ENCODE data around the gene PHYKPL.

GRCh38 chr5:178165581-178165980 is 67.0 kb downstream of the PHYKPL start:
- TF ChIP-seq KDM5A (IDR thresholded peaks at IDR 0.05; ENCODE audit: low read length) (no peak), SIN3A (conservative IDR thresholded peaks at IDR 0.05 in 1 of 2, IDR thresholded peaks at IDR 0.05 in 1 of 2; ENCODE audit: low read depth in 1 of 2, low read length in 2 of 2) (no peak), SAP30 (IDR thresholded peaks at IDR 0.05; ENCODE audit: insufficient read depth, insufficient replicate concordance, low read length) (no peak), USF2 (IDR thresholded peaks at IDR 0.05; ENCODE audit: low read length) (no peak), POLR2A (IDR thresholded peaks at IDR 0.05; ENCODE audit: control extremely low read depth in 1 of 2, low read depth in 2 of 2, low read length in 2 of 2) (no peak), ZNF274 (IDR thresholded peaks at IDR 0.05; ENCODE audit: borderline replicate concordance, extremely low read depth, low read length) (no peak)
